OCI-LY7 (cell line): ENCODE measurements around the gene THAP12.

ENCODE experiments used
- CTCF ChIP-seq: fragments of 200-600 bp; sonication (generic); conservative IDR thresholded peaks from 2 replicates; pipeline ENCODE4 v1.5.1; 2014; ENCODE audit warnings: mild to moderate bottlenecking, antibody characterized with exemption, low read length, moderate library complexity, mixed read lengths
- EZH2phosphoT487 ChIP-seq: fragments of 200-600 bp; sonication (generic); IDR thresholded peaks from 2 replicates; pipeline ENCODE4 v1.6.1; 2018; ENCODE audit warnings: low read depth, borderline replicate concordance, mild to moderate bottlenecking, mixed run types, antibody characterized with exemption, low read length, moderate library complexity, mixed read lengths

GRCh38 chr11:76365038-76365679 lies 15.8 kb downstream of the THAP12 start:
- TF ChIP-seq CTCF (no peak), EZH2phosphoT487 (no peak)
